Stimulated activated CD4-positive, alpha-beta T cell treated with anti-CD3 and anti-CD28 coated beads, Interleukin-4, amount 100 ng/mL, for 48 hours (primary cell): ENCODE measurements around the gene NR2F6.
"Not testable (repeated sequence)": the region's sequence is repeated elsewhere in the genome, so short reads cannot be mapped to it uniquely, and the experiment has no call there.

Source experiments
- DNase-seq, 2 donors: peaks; one replicate each; pipeline ENCODE4 v3.0.0-alpha.2; 2020; ENCODE audit warnings: low read depth in 2 of 2

The NR2F6 gene

GRCh38 chr19:17245535-17245984 is at the start of gene NR2F6:
NR2F6 (minus strand) TSS chr19:17245919; CDS start chr19:17245220, 699 bp downstream.
- DNase-seq = no peak

- DNase-seq = peak; percentile 47 to 66
These were observed 48.6 kb upstream of the NR2F6 start for GRCh38 chr19:17294051-17294891.

GRCh38 chr19:17293605-17294004 is 47.9 kb upstream of the NR2F6 start:
- no peak for DNase-seq

- peak; percentile 69 to 78 for DNase-seq
These were observed 46.8 kb upstream of the NR2F6 start for GRCh38 chr19:17292301-17293074.

GRCh38 chr19:17289489-17289888 is 43.8 kb upstream of the NR2F6 start:
- peak in 1 of 2 donors; percentile 57 for DNase-seq

- no peak for DNase-seq
These were observed 41.0 kb upstream of the NR2F6 start for GRCh38 chr19:17286752-17287151.

GRCh38 chr19:17286263-17286662 is 40.5 kb upstream of the NR2F6 start:
- no peak for DNase-seq

- DNase-seq = no peak
These were observed 39.9 kb upstream of the NR2F6 start for GRCh38 chr19:17285415-17286135.

- DNase-seq = no peak
These were observed 37.8 kb upstream of the NR2F6 start for GRCh38 chr19:17283504-17283996.

GRCh38 chr19:17282488-17283125 is 36.9 kb upstream of the NR2F6 start:
- DNase-seq = peak; percentile 81 to 82

GRCh38 chr19:17281391-17282304 is 35.9 kb upstream of the NR2F6 start, which contains the start of gene ANKLE1:
ANKLE1 (plus strand) TSS chr19:17281901; CDS start chr19:17281921, 20 bp downstream.
- peak; percentile 34 to 38 for DNase-seq

- no peak for DNase-seq
These were observed 33.7 kb upstream of the NR2F6 start for GRCh38 chr19:17279436-17279835.

- DNase-seq = no peak
These were observed 29.9 kb upstream of the NR2F6 start for GRCh38 chr19:17275441-17276175.

- not testable (repeated sequence) for DNase-seq
These were observed 29.2 kb upstream of the NR2F6 start for GRCh38 chr19:17274892-17275291.

GRCh38 chr19:17268754-17269153 is 23.0 kb upstream of the NR2F6 start:
- no peak for DNase-seq

- DNase-seq = peak; percentile 84 to 94
These were observed 21.5 kb upstream of the NR2F6 start, which contains the start of gene BABAM1 for GRCh38 chr19:17266975-17267788. BABAM1 (plus strand) TSS chr19:17267443; CDS start chr19:17268807, 1,364 bp downstream.

- DNase-seq = no peak
These were observed 20.9 kb upstream of the NR2F6 start for GRCh38 chr19:17266589-17266974.

- no peak for DNase-seq
These were observed 20.3 kb upstream of the NR2F6 start for GRCh38 chr19:17266026-17266425.

GRCh38 chr19:17264641-17264979 is 18.9 kb upstream of the NR2F6 start, which contains the start of gene USHBP1:
USHBP1 (minus strand) TSS chr19:17264745; CDS start chr19:17264299, 446 bp downstream.
- no peak for DNase-seq
